IPS-18c (cell line): ENCODE data around the gene NOP9.
A peak's percentile ranks its signal among the peaks of the same experiment; 100 is the strongest.

ENCODE experiments used
- H3K4me3 ChIP-seq: 2 replicates; pipeline ENCODE4 v1.7.0; 2013; ENCODE audit warnings: low read depth, mild to moderate bottlenecking, low read length, moderate library complexity; ENCODE audit not compliant: insufficient read depth
- H3K9me3 ChIP-seq: one replicate; pipeline ENCODE4 v1.6.1; 2013; ENCODE audit warnings: mild to moderate bottlenecking, low read length, moderate library complexity; ENCODE audit not compliant: control insufficient read depth, insufficient read depth

NOP9 gene

GRCh38 chr14:24261256-24261968 lies 38.2 kb upstream of the NOP9 start:
- no peaks in the 10 kb centered on the region for H3K9me3 ChIP-seq
- no peak overlapping the region for H3K4me3 ChIP-seq

DNA sequence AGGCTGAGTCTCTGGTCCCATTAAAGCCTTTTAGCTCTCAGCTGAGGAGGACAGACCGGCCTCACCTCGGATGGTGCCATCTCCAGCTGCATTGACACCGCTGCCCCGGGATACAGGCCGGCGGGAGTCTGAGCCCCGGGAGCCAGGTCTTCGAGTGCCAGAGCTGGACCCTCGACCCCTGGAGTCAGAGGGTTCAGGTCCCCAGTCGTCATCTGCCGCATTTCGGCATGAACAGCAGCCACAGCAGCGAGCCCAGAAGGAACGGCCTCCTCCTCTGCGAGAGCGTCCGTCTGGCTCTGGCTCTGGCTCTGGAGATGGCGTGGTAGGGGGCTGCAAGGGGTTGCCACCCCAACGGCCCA lies 37.7 kb upstream of the NOP9 start:
- Histone ChIP-seq H3K9me3 (no peaks in the 10 kb centered on the region), H3K4me3 (no peak overlapping the region)

- Histone ChIP-seq H3K4me3 (no peak within 1 kb of the TSS), H3K9me3 (no peaks in the 10 kb centered on the region)
Observed at GRCh38 chr14:24262821-24263733, 36.6 kb upstream of the NOP9 start, which contains the start of gene TGM1. TGM1 (minus strand) TSS chr14:24263177; CDS start chr14:24262352, 825 bp downstream.

DNA sequence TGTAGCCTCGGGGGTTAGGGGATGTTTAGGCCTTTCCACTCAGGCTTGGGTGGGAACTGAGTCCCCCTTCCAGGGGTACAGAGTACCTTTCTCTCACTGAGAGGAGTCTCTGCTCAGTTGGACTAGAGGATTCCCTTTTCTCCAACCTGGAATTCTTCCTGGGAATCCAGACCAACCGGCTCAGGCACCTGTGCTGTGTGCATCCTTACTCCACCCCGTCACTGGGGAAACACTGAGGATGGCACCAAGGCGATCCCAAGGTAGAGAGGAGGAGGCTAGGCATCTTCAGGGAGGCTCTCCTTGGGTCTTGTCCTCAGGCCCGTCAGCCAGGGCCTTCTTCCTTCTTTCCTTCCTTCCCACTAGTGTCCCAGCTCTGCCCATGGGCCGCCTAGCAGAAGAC lies 35.8 kb upstream of the NOP9 start:
- Histone ChIP-seq H3K4me3 (no peak overlapping the region), H3K9me3 (no peaks in the 10 kb centered on the region)

DNA sequence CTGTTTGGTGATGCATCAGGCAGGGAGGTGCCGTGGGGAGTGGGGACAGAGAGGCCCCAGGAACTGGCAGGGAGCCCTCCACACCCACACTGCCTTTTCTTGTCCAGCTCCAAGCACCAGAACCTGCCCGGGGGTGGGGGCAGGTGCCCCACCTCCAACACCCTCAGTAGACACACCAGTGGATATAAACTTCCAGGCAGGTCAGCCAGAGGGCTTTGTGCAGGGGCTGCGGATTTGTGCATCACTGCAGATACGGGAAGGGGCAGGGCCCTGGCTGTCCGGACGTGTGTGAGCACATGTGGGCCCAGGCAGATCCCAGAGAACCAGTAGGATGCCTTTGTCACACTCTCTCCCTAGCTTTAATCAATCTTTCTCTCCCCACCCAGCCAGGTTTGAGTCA lies 35.4 kb upstream of the NOP9 start:
- Histone ChIP-seq H3K4me3 (no peak overlapping the region), H3K9me3 (no peaks in the 10 kb centered on the region)

GRCh38 chr14:24266344-24267244 lies 33.1 kb upstream of the NOP9 start:
- H3K4me3 ChIP-seq: no peak overlapping the region
- H3K9me3 ChIP-seq: no peaks in the 10 kb centered on the region

- Histone ChIP-seq H3K9me3 (no peaks in the 10 kb centered on the region), H3K4me3 (no peak overlapping the region)
Observed at GRCh38 chr14:24267516-24267915, 32.1 kb upstream of the NOP9 start.

DNA sequence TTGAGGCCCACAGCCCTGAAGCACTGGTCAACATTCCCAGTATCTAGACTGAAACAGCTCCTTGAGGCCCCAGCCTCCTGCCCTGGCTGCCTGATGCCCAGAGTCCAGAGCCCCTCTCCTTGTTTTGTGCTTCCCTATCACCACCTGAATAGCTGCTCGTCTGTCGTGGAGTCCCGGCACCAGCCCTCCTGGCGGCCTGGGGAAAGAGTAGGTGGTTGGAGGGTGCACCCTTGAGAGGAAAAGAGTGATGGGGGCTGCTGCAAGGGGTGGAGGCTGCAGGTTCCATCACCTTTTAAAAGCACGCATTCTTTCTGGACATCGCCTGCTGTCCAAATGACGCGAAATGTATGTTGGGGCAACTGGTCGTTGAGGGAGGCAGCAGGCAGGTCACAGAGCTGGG lies 31.4 kb upstream of the NOP9 start:
- Histone ChIP-seq H3K9me3 (no peaks in the 10 kb centered on the region), H3K4me3 (no peak overlapping the region)

DNA sequence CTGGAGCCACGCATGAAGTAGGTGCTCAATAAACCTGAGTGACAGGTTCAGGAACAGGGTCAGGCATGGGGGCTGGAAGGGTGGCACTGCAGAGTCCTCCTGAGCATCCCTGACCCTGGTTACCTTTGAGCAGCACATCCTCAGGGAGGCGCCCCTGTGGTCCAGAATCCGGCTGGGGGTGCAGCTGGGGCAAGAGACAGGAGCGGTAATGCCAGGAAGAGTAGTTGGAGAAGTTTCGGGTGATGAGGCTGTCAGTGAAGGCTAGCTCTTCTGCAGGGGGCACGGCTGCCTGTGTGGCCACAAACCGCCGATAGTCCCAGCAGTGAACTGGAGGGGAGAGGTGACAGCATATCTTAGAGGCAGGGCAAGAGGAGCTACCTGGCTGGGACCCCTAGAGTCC lies 30.3 kb upstream of the NOP9 start:
- Histone ChIP-seq H3K9me3 (no peaks in the 10 kb centered on the region), H3K4me3 (no peak overlapping the region)

- H3K9me3 ChIP-seq: no peaks in the 10 kb centered on the region
- no peak overlapping the region for H3K4me3 ChIP-seq
Observed at GRCh38 chr14:24269910-24270536, 29.6 kb upstream of the NOP9 start.

DNA sequence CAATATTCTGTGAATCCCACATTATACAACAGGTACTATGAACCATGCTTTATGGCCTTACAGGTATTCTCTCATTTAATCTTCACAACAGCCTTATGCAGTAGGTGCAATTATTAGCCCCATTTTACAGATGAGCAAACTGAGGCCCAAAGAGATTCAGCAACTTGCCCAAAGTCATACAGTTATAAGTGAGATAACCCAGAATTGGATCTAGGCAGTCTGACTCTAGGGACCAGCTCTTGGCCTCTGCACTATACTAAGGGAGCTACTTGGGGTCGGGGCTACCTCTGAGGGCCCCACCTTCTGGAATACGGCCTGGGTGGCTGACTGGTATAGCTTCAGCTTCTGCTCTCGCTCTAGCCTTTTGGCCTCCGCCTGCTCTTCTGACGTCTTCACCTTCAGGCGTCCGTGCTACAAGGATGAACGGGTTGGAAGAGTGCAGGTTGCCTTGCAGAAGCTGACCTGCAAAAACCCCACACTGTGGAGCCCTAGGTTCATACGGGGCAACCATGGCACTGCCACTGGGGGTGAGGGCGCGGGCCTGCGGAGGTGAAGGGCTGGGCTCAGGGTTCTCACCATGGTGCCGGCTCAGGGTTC lies 29.0 kb upstream of the NOP9 start:
- Histone ChIP-seq H3K9me3 (no peaks in the 10 kb centered on the region), H3K4me3 (peak overlapping the region; percentile 70)

- Histone ChIP-seq H3K9me3 (no peaks in the 10 kb centered on the region), H3K4me3 (peak within 1 kb of the TSS; percentile 70)
Observed at GRCh38 chr14:24271134-24271833, 28.4 kb upstream of the NOP9 start, which contains the start of gene RABGGTA. RABGGTA (minus strand) TSS chr14:24271597; CDS start chr14:24271115, 482 bp downstream.

DNA sequence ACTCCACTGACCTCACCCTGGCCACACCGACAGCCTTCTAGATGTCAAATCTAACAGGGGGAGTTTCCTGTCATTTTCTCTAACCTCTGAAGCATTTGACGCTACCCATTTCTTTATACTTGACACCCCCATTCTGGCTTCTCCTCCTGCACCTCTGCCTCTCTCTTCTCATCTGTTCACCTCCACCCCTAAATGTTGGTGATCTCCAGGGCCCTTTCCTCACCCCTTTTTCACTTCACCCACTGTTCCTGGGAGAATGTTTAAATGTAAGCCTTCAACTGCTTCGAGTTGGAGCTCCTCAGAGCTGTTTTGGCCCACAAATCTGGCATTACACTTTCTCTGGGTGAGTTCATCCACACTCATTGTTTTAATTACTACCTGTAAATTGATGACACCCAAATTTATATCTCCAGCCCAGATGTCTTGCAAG lies 27.8 kb upstream of the NOP9 start:
- Histone ChIP-seq H3K9me3 (no peaks in the 10 kb centered on the region), H3K4me3 (peak overlapping the region; percentile 70)

DNA sequence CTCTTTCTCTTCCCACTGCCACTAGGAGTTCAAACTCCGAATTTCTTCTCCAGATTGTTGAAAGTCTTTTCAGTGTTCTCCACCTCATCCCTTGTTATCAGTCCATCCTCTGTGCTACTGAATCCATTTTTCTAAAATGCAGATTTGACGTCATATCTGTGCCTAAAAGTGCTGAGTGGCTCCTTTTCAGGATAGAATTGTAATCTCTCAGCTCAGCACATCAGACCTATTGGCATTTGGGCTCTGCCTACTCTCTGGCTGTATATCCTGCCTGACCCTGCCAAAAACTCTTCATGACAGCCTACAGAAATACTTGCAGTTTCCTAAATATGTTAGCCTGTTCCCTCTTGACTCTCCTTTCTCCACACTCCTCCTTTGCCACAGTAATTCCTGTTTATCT lies 27.2 kb upstream of the NOP9 start:
- no peak overlapping the region for H3K4me3 ChIP-seq

DNA sequence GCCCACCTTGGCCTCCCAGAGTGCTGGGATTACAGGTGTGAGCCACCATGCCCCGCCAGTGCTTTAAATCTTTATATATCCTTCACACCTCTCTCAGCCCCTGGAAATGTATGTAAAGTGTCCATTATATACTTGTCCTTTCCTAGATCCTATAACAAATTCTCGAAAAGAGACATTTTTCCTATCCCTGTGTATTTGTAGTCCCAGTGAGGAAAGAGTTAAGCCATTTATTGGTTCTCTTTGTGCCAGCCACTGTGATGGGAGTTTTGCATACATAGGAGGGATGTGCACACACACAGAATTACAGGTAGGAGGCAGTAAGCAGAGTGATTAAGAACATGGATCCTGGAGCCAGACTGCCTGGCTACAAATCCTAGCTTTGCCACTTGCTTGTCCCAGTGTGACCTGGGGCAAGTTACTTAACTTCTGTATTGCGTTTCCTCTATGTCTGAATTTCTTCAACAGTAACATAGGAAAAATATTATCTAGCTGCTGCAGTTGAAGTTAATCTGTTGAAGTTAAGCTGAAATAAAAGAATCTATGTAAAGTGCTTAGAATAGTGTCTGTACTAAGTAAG lies 26.1 kb upstream of the NOP9 start:
- H3K4me3 ChIP-seq: no peak overlapping the region
- no peaks in the 10 kb centered on the region for H3K9me3 ChIP-seq

More for the DNA sequence above, 27.2 kb upstream of the NOP9 start:
- no peaks in the 10 kb centered on the region for H3K9me3 ChIP-seq

GRCh38 chr14:24274101-24274543 lies 25.5 kb upstream of the NOP9 start:
- Histone ChIP-seq H3K4me3 (no peak overlapping the region), H3K9me3 (no peaks in the 10 kb centered on the region)
